GM18867 (cell line): Measurements from ENCODE around the gene NEGR1.

Experiments used
- ATAC-seq: cut with Tn5 transposase; IDR thresholded peaks from one replicate; pipeline ENCODE4 v1.9.1; 2021; ENCODE audit warnings: mild to moderate bottlenecking, moderate library complexity; ENCODE audit not compliant: unreplicated experiment

NEGR1 gene

GRCh38 chr1:71414179-71414578, 868.2 kb downstream of the NEGR1 start:
- ATAC-seq: no peak

GRCh38 chr1:71413441-71414175, 868.7 kb downstream of the NEGR1 start:
- ATAC-seq: no peak

- no peak for ATAC-seq
Measured at GRCh38 chr1:71400050-71400449, 882.3 kb downstream of the NEGR1 start.

- no peak for ATAC-seq
Measured at GRCh38 chr1:71399594-71399993, 882.7 kb downstream of the NEGR1 start.

- no peak for ATAC-seq
Measured at GRCh38 chr1:71393301-71393700, 889.0 kb downstream of the NEGR1 start.

- ATAC-seq: no peak
Measured at GRCh38 chr1:71390518-71390917, 891.8 kb downstream of the NEGR1 start.

GRCh38 chr1:71377886-71378285, 904.5 kb downstream of the NEGR1 start:
- no peak for ATAC-seq

- no peak for ATAC-seq
Measured at GRCh38 chr1:71372496-71372895, 909.8 kb downstream of the NEGR1 start.

- ATAC-seq: no peak
Measured at GRCh38 chr1:71371581-71371980, 910.8 kb downstream of the NEGR1 start.

GRCh38 chr1:71364236-71364635, 918.1 kb downstream of the NEGR1 start:
- no peak for ATAC-seq

GRCh38 chr1:71362691-71363090, 919.6 kb downstream of the NEGR1 start:
- no peak for ATAC-seq

- no peak for ATAC-seq
Measured at GRCh38 chr1:71362076-71362475, 920.3 kb downstream of the NEGR1 start.

- no peak for ATAC-seq
Measured at GRCh38 chr1:71357708-71358107, 924.6 kb downstream of the NEGR1 start.

GRCh38 chr1:71351438-71351837, 930.9 kb downstream of the NEGR1 start:
- ATAC-seq: no peak

- no peak for ATAC-seq
Measured at GRCh38 chr1:71350805-71351204, 931.5 kb downstream of the NEGR1 start.

- no peak for ATAC-seq
Measured at GRCh38 chr1:71350330-71350729, 932.0 kb downstream of the NEGR1 start.
